PC-9 (cell line): ENCODE results near the gene NUMB. TPM values are rescaled to one million over a fixed set of nuclear protein-coding genes. Genes with fewer than 3 reads are reported as not detected.

Experiments used
- BruUV-seq: library from RNA; stranded (reverse); fragments of 400-500 nt; replicated peaks from 2 replicates; lab custom pipeline; 2021; lab: Mats Ljungman, UMichigan
- CTCF ChIA-PET: fragments of 300-600 bp; sonication (Branson Sonifier 250); formaldehyde crosslinking; loops from one replicate; lab custom pipeline; 2022; ENCODE audit warnings: antibody characterized with exemption; lab: Charles Lee
- POLR2A ChIA-PET: fragments of 300-600 bp; sonication (Branson Sonifier 250); formaldehyde crosslinking; loops from one replicate; lab custom pipeline; 2022; ENCODE audit warnings: antibody characterized with exemption; ENCODE audit not compliant: unreplicated experiment; lab: Charles Lee
- DNase-seq, 2 experiments: peaks; one replicate each; pipeline versions ENCODE4 v3.0.0 to v3.0.0-alpha.2; 2015 to 2022; ENCODE audit warnings: mixed read lengths in 1 of 2
- H2AFZ ChIP-seq: fragments of 200-600 bp; sonication (generic); 2 replicates; pipeline ENCODE4 v1.8.1; 2017; ENCODE audit warnings: antibody characterized with exemption
- H3F3A ChIP-seq: fragments of 200-600 bp; sonication (generic); 2 replicates; pipeline ENCODE4 v1.8.1; 2017; ENCODE audit warnings: antibody characterized with exemption, mild to moderate bottlenecking, low read depth; ENCODE audit not compliant: insufficient read depth
- H3K27ac ChIP-seq: fragments of 200-600 bp; sonication (generic); 2 replicates; pipeline ENCODE4 v1.6.1; 2016; ENCODE audit warnings: mixed run types
- H3K27me3 ChIP-seq: fragments of 200-600 bp; sonication (generic); 2 replicates; pipeline ENCODE4 v1.6.1; 2016; ENCODE audit warnings: low read depth, mixed run types; ENCODE audit not compliant: insufficient read depth
- H3K36me3 ChIP-seq: fragments of 200-600 bp; sonication (generic); 2 replicates; pipeline ENCODE4 v1.6.1; 2016; ENCODE audit warnings: low read depth, mixed run types
- H3K4me1 ChIP-seq: fragments of 200-600 bp; sonication (generic); replicated peaks from 2 replicates; pipeline ENCODE4 v1.6.1; 2016; ENCODE audit warnings: mixed run types; ENCODE audit not compliant: insufficient read depth
- H3K4me2 ChIP-seq: fragments of 200-600 bp; sonication (generic); 2 replicates; pipeline ENCODE4 v1.6.1; 2017; ENCODE audit warnings: mixed run types
- H3K4me3 ChIP-seq: fragments of 200-600 bp; sonication (generic); 2 replicates; pipeline ENCODE4 v1.6.1; 2016; ENCODE audit warnings: mixed run types
- H3K79me2 ChIP-seq: fragments of 200-600 bp; sonication (generic); 2 replicates; pipeline ENCODE4 v1.6.1; 2017; ENCODE audit warnings: low read depth, mixed run types
- H3K9me2 ChIP-seq: fragments of 200-600 bp; sonication (generic); 2 replicates; pipeline ENCODE4 v1.8.1; 2017; ENCODE audit warnings: mild to moderate bottlenecking; ENCODE audit not compliant: insufficient read depth
- H3K9me3 ChIP-seq: fragments of 200-600 bp; sonication (generic); 2 replicates; pipeline ENCODE4 v1.8.1; 2016; ENCODE audit warnings: low read depth; ENCODE audit not compliant: insufficient read depth
- H4K20me1 ChIP-seq: fragments of 200-600 bp; sonication (generic); 2 replicates; pipeline ENCODE4 v1.8.1; 2017; ENCODE audit not compliant: insufficient read depth
- EZH2 ChIP-seq: fragments of 200-600 bp; sonication (generic); IDR thresholded peaks from 2 replicates; pipeline ENCODE4 v1.8.0; 2017; ENCODE audit warnings: antibody characterized with exemption, low read depth
- intact Hi-C: fragments of 100-400 bp; cut with micrococcal nuclease; formaldehyde crosslinking; loops from one replicate; pipeline ENCODE4 v1.10.0; 2022; ENCODE audit not compliant: unreplicated experiment
- total RNA-seq: library from RNA; stranded (reverse); gene quantifications from 2 replicates; pipeline ENCODE4 v1.2.3, GENCODE V29; 2021
- TF ChIP-seq, protein P1 (sequence below): fragments of 200-600 bp; sonication (generic); conservative IDR thresholded peaks from 2 replicates; pipeline ENCODE4 v1.6.1; 2017; ENCODE audit warnings: mixed run types, antibody characterized with exemption, mild to moderate bottlenecking, moderate library complexity

The NUMB gene
- total RNA-seq, 1 experiment from 2014 or later = 64.5 TPM

DNA sequence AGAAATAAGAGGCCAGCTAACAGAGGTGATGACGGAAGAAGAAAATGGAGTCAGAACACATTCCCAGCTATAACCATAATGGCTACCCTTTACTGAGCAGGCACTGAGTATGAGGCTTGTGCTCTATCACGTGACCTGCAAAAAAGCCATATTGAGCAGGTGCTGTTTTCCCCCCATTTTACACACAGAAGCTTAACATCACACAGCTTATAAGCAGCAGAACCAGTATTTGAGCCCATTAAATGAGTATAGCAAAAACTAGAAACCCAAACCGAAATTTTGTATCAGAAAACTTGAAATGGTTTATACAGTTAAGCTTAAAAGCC, 192.7 kb downstream of the NUMB start:
- ChIA-PET CTCF (no interaction called here), POLR2A (no interaction called here)
- Histone ChIP-seq H4K20me1 (no peaks in the 10 kb centered on the region; the same call in 1 of the 2 replicates), H3K4me1 (no peaks in the 10 kb centered on the region), H3K9me2 (no peaks in the 10 kb centered on the region), H3K27ac (no peak overlapping the region), H3F3A (no peaks in the 10 kb centered on the region), H3K36me3 (no peaks in the 10 kb centered on the region), H3K4me2 (no peak overlapping the region), H3K4me3 (no peak overlapping the region), H3K27me3 (no peaks in the 10 kb centered on the region), H3K79me2 (no peaks in the 10 kb centered on the region), H3K9me3 (no peaks in the 10 kb centered on the region), H2AFZ (no peak overlapping the region)
- intact Hi-C loops = no loop called here
- DNase-seq = no peak
- no TSS peak for BruUV-seq
- TF ChIP-seq, protein P1, sequence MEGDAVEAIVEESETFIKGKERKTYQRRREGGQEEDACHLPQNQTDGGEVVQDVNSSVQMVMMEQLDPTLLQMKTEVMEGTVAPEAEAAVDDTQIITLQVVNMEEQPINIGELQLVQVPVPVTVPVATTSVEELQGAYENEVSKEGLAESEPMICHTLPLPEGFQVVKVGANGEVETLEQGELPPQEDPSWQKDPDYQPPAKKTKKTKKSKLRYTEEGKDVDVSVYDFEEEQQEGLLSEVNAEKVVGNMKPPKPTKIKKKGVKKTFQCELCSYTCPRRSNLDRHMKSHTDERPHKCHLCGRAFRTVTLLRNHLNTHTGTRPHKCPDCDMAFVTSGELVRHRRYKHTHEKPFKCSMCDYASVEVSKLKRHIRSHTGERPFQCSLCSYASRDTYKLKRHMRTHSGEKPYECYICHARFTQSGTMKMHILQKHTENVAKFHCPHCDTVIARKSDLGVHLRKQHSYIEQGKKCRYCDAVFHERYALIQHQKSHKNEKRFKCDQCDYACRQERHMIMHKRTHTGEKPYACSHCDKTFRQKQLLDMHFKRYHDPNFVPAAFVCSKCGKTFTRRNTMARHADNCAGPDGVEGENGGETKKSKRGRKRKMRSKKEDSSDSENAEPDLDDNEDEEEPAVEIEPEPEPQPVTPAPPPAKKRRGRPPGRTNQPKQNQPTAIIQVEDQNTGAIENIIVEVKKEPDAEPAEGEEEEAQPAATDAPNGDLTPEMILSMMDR = no peak
- TF ChIP-seq EZH2 = no peak

- no peaks in the 10 kb centered on the region; the same call in 1 of the 2 replicates for H4K20me1 ChIP-seq
- BruUV-seq = no TSS peak
- intact Hi-C loops = no loop called here
- no peaks in the 10 kb centered on the region for H3K9me2 ChIP-seq
- TF ChIP-seq, protein P1 = no peak
- no peak for TF ChIP-seq EZH2
- no peak overlapping the region for H3K27ac ChIP-seq
- no peaks in the 10 kb centered on the region for H3K9me3 ChIP-seq
- H3K4me2 ChIP-seq = no peak overlapping the region
- ChIA-PET POLR2A (no interaction called here), CTCF (no interaction called here)
- no peaks in the 10 kb centered on the region for H3K36me3 ChIP-seq
- DNase-seq = no peak
- H3F3A ChIP-seq = no peaks in the 10 kb centered on the region
- H2AFZ ChIP-seq = no peak overlapping the region
- H3K27me3 ChIP-seq = no peaks in the 10 kb centered on the region
- H3K4me3 ChIP-seq = no peak overlapping the region
- no peaks in the 10 kb centered on the region for H3K79me2 ChIP-seq
- H3K4me1 ChIP-seq = no peaks in the 10 kb centered on the region
Observed at GRCh38 chr14:73264885-73265720, 193.2 kb downstream of the NUMB start.

DNA sequence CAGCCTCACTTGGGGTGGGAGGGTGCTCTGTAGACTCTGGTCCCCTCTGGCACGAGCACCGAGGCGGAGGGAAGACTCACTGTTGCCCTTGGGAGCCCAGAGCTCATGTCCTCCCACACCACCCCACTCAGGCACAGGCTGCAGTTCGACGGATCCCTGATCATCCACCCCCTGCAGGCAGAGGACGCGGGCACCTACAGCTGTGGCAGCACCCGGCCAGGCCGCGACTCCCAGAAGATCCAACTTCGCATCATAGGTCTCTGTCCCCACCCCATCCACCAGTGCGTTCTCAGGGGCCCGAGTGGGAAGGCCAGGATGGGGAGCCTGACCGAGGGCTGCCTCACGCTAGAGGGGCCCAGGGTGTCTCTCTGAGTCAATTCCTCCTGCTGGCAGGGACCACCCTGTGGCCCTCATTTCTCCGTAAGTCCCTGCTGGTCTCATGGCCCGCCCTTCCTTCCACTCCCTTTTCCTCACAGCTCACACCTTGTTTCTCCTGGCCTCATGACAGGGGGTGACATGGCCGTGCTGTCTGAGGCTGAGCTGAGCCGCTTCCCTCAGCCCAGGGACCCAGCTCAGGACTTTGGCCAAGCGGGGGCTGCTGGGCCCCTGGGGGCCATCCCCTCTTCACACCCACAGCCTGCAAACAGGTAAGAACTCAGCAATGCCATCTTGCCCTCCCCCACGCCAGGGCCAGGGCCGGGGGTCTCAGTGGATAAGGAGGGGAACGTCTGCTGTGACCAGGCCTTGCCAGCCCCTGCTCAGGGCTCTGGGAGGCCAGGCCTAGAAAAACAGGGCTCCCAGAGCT, 194.1 kb downstream of the NUMB start:
- TF ChIP-seq EZH2 = no peak
- TF ChIP-seq, protein P1 = no peak
- H3K4me2 ChIP-seq = no peak overlapping the region
- no peaks in the 10 kb centered on the region for H3F3A ChIP-seq
- no peaks in the 10 kb centered on the region for H3K9me3 ChIP-seq
- ChIA-PET POLR2A (interaction anchor here (0.6 kb wide), 1 partner anchor 21 kb away, joined by 4 read pairs; no protein-coding TSS in a partner anchor), CTCF (no interaction called here)
- intact Hi-C loops = no loop called here
- H4K20me1 ChIP-seq = no peaks in the 10 kb centered on the region; the same call in 1 of the 2 replicates
- H3K79me2 ChIP-seq = no peaks in the 10 kb centered on the region
- DNase-seq = no peak
- no peaks in the 10 kb centered on the region for H3K4me1 ChIP-seq
- H3K4me3 ChIP-seq = no peak overlapping the region
- H2AFZ ChIP-seq = no peak overlapping the region
- no peaks in the 10 kb centered on the region for H3K9me2 ChIP-seq
- BruUV-seq = no TSS peak
- H3K36me3 ChIP-seq = no peaks in the 10 kb centered on the region
- H3K27me3 ChIP-seq = no peaks in the 10 kb centered on the region
- H3K27ac ChIP-seq = no peak overlapping the region
